Breast epithelium (tissue), 3 donors: ENCODE measurements around the gene UBXN6.

ENCODE experiments used
- CTCF ChIP-seq, 3 donors: fragments of 450-650 bp; IDR thresholded peaks; one replicate each; pipeline ENCODE4 v1.5.1; 2016 to 2017; ENCODE audit warnings: antibody characterized with exemption in 3 of 3, mild to moderate bottlenecking in 3 of 3, moderate library complexity in 3 of 3
- POLR2A ChIP-seq: fragments of 450-650 bp; IDR thresholded peaks from one replicate; pipeline ENCODE4 v1.6.1; 2016; ENCODE audit warnings: antibody characterized with exemption, mild to moderate bottlenecking, moderate library complexity
- POLR2AphosphoS5 ChIP-seq, 3 donors: sonication (generic); formaldehyde crosslinking; IDR thresholded peaks; one replicate each; pipeline ENCODE4 v1.6.1; 2017; ENCODE audit warnings: antibody characterized with exemption in 3 of 3

- TF ChIP-seq CTCF (IDR thresholded peaks at IDR 0.05) (no peak), POLR2A (no peak), POLR2AphosphoS5 (IDR thresholded peaks at IDR 0.05) (no peak)
Observed at GRCh38 chr19:4434391-4434790, 23.2 kb downstream of the UBXN6 start.
